Measurements from ENCODE around the gene SKAP2.

The SKAP2 gene

DNA sequence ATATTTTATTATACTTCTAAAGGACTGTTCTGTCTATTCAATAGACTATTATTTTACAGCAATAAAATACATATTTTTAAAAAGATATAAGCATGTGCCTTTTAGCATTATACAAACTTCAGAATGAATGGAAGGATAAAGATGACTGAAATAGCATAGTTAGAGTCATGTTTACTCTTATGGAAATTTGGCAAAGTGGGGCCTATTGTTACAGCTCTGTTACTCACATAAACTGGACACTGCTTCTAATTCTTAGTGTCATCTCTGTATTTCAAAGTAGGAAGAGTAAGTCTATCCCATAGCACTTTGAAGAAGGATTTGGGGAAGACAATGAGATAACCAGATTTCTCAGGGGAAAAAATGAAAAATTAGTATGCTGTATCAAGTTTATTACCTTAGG, 168.2 kb downstream of the SKAP2 start:
- DNase-seq (ENCODE audit: low read depth, low spot score): no peak

DNA sequence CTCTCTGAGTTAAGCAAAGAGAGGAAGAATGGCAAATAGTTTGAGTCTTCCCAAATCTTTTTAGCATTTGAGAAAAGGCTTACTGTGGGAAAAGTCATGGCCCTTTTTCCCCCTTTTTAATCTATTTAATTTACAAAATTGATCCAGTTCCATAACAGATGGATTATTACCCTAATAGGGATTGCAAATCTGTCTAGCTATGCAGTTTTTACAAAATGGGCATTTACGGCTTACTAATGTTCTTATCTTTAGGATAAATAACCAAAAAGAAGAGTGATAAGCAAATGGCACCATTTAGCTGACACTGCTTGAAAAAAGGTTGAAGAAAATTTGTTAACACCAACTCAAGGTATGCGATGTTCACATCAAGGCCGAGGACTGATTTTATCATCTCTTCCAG, 169.7 kb downstream of the SKAP2 start:
- DNase-seq (ENCODE audit: low read depth, low spot score): no peak

DNA sequence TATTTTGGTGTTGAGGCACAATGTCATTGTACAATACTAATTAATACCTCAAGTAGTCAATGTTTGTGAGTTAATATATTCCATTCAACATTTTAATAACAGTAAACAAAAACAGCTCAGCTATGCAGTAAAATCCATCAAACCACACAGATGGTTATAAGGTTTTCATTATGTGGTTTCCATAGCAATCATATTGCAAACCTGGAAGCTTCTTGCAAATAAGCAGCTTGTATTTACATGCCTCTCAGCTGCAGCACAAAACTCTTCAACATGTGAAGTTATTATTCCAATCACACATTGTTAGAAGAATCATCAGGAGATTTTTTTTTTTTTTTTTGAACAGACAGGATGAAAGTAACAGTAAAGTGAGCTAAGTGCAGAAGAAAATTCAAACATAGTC, 170.2 kb downstream of the SKAP2 start:
- no peak for DNase-seq (ENCODE audit: low read depth, low spot score)

- no peak for DNase-seq (ENCODE audit: low read depth, low spot score)
Observed at GRCh38 chr7:26691886-26692285, 172.5 kb downstream of the SKAP2 start.

DNA sequence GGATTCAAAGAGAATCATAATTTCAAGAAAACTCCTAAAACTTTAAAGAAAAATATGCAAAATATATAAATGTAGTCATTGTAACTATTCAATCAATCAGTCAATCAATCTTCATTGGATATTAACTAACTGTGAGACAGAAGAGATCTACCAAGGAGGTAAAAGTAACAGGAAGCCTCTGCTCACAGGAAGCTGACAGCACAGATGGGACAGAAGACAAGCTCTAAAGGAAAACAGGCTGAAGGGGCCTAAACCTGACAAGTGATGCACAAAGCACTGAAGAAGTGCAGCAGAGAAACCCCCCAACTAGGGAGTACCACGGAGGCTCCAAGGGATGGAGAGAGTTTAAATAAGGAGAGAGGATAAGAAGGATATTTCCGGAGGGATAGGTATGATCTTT, 173.0 kb downstream of the SKAP2 start:
- no peak for DNase-seq (ENCODE audit: low read depth, low spot score)

GRCh38 chr7:26690135-26690805, 174.1 kb downstream of the SKAP2 start:
- DNase-seq (ENCODE audit: low read depth, low spot score): no peak

DNA sequence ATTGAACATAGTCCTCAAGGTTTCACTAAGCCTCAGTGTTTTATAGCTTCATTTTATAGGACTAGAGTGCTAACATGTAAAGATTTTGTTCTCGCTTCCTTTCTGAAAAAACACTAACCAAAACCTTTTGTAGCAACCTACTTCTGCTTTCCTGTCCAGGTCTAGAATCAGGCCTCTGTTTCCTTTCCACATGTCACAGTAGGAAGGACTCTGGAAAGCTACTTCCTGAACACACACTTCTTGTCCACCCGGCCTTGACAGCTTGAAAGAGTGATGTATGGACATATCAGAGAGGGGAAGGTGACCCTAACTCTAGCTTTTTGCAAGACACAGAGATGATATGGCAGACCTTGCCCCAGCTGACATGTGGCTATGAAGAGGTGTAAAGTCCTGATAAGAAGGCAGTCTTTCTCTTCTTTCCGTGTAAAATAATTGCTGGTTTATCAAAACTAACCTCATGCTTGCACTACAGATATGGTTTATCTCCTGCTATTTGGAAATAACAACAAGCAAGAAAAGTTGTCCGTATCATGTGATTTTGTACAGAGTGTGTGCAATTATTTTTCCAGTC, 175.4 kb downstream of the SKAP2 start:
- no peak for DNase-seq (ENCODE audit: low read depth, low spot score)

DNA sequence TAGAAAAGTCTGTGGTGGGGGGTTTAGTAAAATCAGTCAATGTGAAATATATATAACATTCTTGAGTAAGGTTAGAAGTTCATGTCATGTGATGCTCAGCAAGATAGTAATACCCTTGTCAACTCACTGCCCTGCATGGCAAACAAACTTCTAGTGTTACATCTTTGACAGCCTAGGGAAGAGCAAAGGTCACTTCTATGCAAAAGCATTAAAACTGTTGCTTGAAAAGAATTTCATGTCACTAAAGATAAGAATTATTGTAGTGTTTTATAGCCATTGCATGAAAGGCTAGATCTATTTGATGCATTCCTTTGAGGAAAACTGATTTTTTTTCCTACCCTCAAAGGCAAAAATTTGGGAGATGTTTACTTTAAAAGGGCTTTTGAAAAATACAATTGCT, 176.0 kb downstream of the SKAP2 start:
- DNase-seq (ENCODE audit: low read depth, low spot score): no peak

DNA sequence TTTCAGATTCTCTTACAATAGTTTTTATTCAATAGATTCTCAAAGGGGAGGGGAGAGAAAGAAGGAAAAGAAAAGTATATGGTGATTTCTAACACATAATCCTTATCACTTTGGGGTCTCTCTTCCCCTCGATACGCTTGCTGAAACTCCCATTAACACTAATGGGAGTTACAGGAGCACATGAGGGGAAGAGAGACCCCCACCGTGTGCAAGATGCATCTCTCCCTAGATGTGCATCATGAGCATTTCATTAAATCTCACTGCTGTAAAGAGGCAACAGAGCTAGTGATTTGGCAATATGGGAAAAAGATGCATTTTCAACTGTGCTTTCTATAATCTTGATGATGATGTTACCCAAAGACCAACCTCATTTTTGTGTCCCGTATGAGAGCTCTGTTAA, 177.4 kb downstream of the SKAP2 start:
- DNase-seq (ENCODE audit: low read depth, low spot score): no peak

DNA sequence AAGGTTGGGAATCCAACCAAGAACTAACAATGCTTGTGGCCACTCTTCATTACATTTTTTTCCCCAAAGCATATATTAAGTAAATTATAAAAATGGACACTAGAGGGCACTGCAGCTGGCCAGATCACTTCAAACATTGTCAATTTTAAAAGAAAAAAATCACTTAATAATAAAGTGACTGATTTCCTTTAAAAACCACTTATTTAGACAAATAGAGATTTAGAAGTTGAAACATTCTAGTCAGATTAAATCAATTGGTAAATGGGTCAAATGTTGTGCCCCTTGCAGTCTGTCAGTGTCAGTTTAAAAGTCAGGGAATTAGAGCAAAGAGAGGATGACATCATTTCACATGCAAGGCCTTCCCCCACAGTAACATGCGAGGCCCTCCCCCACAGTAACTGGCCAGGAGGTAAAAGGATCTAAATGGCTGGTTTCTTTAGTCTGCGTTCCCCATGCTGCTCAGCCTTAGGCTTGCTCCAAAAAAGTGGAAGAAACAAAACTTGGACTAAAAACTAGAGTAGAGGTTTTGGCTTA, 177.9 kb downstream of the SKAP2 start:
- no peak for DNase-seq (ENCODE audit: low read depth, low spot score)

GRCh38 chr7:26685606-26686005, 178.8 kb downstream of the SKAP2 start:
- no peak for DNase-seq (ENCODE audit: low read depth, low spot score)

DNA sequence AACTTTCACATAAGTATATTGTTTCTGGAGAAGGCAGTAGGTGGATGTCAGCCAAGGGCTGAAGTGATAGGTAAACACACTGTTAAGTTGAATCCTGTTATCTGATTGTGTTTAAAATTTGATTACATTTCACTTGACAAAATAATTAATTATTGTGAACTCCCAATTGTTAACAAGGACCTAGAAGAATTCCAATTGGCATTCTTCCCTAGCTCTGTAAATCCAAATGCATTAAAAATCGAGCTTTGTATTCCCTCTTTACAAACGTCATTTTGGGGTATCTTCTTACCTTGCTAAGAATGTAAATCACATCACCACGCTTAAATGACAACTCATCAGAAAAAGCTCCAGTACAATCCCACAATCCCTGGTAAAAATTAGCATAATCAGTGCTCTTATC, 179.9 kb downstream of the SKAP2 start:
- DNase-seq (ENCODE audit: low read depth, low spot score): no peak

GRCh38 chr7:26683277-26683676, 181.1 kb downstream of the SKAP2 start:
- DNase-seq (ENCODE audit: low read depth, low spot score): no peak

DNA sequence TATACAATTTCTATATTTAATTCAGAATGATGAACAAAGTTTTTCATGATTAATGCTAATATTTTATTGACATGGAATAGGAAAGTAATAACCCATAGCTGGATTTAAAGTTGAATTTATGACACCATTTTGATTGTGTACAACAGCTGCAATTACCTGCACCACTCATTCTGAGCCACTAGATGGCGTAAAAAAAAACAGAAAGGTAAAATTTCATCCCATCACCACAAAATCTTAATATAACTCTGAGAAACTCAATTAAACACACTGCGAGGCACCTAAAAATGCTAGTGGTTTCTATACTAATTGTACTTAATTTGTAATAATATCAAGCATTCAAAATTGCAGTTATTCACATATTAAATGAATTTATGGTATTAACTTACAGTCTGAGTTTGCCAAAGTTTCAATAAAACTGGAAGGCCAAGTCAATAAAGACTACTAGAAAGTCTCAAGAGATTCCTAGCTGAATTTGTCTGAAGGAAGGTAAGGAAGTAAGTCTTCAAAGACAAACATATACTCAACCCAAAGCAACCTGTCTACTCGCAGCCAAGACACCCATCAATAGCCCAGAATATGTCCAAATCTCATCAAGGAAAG, 182.5 kb downstream of the SKAP2 start:
- DNase-seq (ENCODE audit: low read depth, low spot score): no peak

DNA sequence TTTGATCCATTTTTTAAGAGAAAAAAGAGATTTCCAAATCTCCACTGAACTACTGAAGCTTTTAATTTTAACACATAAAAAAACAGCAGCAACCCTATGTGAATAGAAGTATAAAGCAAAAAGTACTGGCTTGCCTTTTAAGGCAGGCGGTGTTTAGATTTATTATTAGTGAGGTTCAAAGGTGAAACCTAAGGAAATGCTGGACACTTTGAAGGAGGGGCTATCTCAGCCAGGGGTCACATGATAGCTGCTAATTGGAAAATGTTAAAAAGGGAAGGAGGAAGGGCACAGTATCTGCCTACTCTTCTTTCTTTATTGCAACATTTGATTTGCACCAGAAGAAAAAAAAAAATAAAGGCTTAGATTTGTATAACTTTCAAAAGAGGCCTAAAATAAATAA, 183.8 kb downstream of the SKAP2 start:
- no peak for DNase-seq (ENCODE audit: low read depth, low spot score)

GRCh38 chr7:26675143-26675887, 189.1 kb downstream of the SKAP2 start:
- no peak for DNase-seq (ENCODE audit: low read depth, low spot score)

DNA sequence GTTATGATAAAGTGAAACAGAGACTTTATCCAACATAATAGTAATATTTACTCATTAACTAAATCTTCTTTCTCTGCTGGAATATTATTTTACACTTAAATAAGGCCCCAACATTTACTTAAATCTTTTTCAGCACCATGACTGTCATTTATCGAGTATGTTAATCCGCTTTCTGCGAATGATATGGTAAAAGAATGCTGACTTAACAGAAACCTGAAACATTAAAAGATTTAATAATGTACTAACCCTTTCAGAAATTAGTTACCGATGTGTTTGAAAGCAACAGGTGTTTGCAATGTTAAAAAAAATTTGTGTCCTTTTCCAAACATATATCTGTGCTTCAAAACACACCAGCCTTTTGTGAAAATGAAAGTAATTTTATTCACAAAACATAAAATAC, 190.5 kb downstream of the SKAP2 start:
- no peak for DNase-seq (ENCODE audit: low read depth, low spot score)

DNA sequence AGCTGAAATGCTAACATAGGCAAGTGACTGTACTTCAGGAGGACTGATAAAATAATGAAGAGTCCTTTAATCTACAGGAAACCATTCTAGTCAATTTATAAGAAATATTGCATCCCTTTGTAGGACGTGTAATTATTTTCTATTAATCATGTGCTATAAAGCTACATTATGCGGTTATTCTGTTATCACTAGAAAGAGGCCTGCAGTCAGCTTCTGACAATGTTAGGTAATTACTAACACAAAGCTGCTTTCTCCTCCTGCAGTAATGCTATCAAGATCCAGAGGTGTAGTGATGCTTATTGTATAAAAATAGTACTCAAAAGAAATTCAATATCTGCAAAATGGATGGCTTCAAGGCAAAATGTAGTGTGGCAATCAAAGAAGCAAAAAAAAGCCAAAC, 191.1 kb downstream of the SKAP2 start:
- no peak for DNase-seq (ENCODE audit: low read depth, low spot score)

DNA sequence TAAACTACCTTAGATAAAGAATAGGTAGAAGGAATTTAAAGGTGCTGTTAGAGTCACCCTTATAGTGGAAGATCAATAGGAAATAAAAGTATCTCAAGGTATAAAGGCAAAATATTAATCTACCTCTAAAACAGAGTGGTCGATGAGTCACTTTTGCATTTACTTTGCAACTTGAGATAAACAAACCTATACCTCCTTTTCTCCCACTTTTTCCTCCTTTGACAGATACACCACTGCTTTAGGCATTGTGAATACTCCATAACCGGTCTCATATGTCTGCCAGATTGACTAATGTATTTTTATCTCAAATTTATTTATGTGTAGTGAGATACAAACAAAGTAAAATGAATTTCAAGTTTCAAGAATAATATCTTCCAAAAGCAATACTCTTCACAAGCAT, 193.5 kb downstream of the SKAP2 start:
- no peak for DNase-seq (ENCODE audit: low read depth, low spot score)

DNA sequence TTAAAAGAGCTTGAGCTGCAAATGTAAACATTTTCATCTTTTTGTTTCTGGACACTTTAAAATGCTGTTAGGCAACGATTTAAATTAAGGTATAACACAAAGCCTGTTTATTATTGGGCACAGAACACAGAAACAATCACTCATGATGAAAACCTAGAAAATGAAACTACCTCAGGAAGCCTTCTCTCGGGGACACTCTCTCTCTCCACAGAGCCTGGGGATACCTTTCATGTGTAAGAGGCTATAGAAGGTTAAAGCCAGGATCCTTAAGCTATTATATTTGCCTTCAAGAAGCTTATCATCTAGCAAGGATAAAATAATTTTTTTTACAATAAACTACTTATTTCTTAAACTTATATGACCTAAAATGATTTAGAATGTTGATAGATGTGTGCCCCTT, 194.1 kb downstream of the SKAP2 start:
- no peak for DNase-seq (ENCODE audit: low read depth, low spot score)

GRCh38 chr7:26668821-26669220, 195.6 kb downstream of the SKAP2 start:
- no peak for DNase-seq (ENCODE audit: low read depth, low spot score)

DNA sequence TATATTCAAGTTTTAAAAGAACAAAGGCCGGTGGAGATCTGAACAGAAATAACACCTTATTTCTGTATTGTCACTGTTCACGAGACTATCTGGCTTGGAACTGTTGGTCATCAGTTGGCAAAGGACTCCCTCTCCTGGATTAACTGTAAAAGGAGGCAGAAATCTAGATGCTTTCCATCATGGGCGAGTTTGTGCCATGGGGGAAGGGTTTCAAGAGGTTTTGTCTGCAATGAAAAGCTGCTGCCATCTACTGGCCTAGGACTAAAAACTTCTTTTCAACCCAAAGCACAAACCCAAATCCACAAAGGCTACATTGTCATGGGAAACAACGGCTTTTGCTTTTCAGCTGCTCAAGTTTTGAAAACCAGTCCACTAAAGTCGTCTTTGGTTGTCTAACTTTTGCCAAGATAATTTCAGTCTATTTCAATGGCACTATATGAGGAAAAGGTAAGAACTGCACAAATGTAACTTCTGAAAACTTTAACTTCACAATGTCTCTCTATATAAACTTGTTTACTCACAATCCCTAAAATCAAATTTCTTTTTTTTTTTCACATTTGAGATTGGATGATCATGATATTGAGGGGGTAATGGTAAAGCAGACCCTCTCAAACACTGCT, 196.8 kb downstream of the SKAP2 start:
- DNase-seq (ENCODE audit: low read depth, low spot score): no peak
